Femur (tissue), 1 donor: ENCODE measurements around the gene SMC1B.
"Not testable (repeated sequence)": the region's sequence is repeated elsewhere in the genome, so short reads cannot be mapped to it uniquely, and the experiment has no call there.

Source experiments
- DNase-seq: peaks from one replicate; pipeline ENCODE4 v3.0.0-alpha.2; 2017

SMC1B gene

GRCh38 chr22:45344334-45344733 lies 69.1 kb downstream of the SMC1B start:
- no peak for DNase-seq

- no peak for DNase-seq
Measured at GRCh38 chr22:45343143-45343542, 70.3 kb downstream of the SMC1B start.

- no peak for DNase-seq
Measured at GRCh38 chr22:45341498-45341897, 71.9 kb downstream of the SMC1B start.

GRCh38 chr22:45340323-45340722 lies 73.1 kb downstream of the SMC1B start:
- no peak for DNase-seq

- DNase-seq, result no peak
Measured at GRCh38 chr22:45338795-45339194, 74.6 kb downstream of the SMC1B start.

GRCh38 chr22:45337536-45337935 lies 75.9 kb downstream of the SMC1B start:
- DNase-seq, result no peak

GRCh38 chr22:45336971-45337431 lies 76.4 kb downstream of the SMC1B start:
- DNase-seq, result peak; percentile 86

- DNase-seq, result no peak
Measured at GRCh38 chr22:45335854-45336522, 77.4 kb downstream of the SMC1B start.

- DNase-seq, result peak; percentile 51
Measured at GRCh38 chr22:45335021-45335818, 78.2 kb downstream of the SMC1B start.

- no peak for DNase-seq
Measured at GRCh38 chr22:45334528-45334927, 78.9 kb downstream of the SMC1B start.

GRCh38 chr22:45334068-45334467 lies 79.3 kb downstream of the SMC1B start:
- DNase-seq, result no peak

- DNase-seq, result no peak
Measured at GRCh38 chr22:45332001-45332400, 81.4 kb downstream of the SMC1B start.

- no peak for DNase-seq
Measured at GRCh38 chr22:45331486-45331885, 81.9 kb downstream of the SMC1B start.

GRCh38 chr22:45330548-45330947 lies 82.9 kb downstream of the SMC1B start:
- DNase-seq, result no peak

GRCh38 chr22:45329530-45329936 lies 83.9 kb downstream of the SMC1B start:
- peak; percentile 84 for DNase-seq

GRCh38 chr22:45328822-45329529 lies 84.4 kb downstream of the SMC1B start:
- no peak for DNase-seq

GRCh38 chr22:45328261-45328660 lies 85.1 kb downstream of the SMC1B start:
- not testable (repeated sequence) for DNase-seq

- no peak for DNase-seq
Measured at GRCh38 chr22:45324311-45324711, 89.1 kb downstream of the SMC1B start.

- DNase-seq, result no peak
Measured at GRCh38 chr22:45323695-45324094, 89.7 kb downstream of the SMC1B start.

- no peak for DNase-seq
Measured at GRCh38 chr22:45322873-45323525, 90.4 kb downstream of the SMC1B start.

GRCh38 chr22:45321827-45322226 lies 91.6 kb downstream of the SMC1B start:
- DNase-seq, result no peak

- DNase-seq, result peak; percentile 70
Measured at GRCh38 chr22:45320357-45320976, 92.9 kb downstream of the SMC1B start.

- peak; percentile 71 for DNase-seq
Measured at GRCh38 chr22:45319324-45319685, 94.1 kb downstream of the SMC1B start.
